OCI-LY7 (cell line): ENCODE measurements around the gene OR10A4. TPM values are rescaled to one million over a fixed set of nuclear protein-coding genes. Genes with fewer than 3 reads are reported as not detected.

ENCODE experiments used
- Bru-seq: library from RNA; stranded (reverse); fragments of 400-500 nt; gene quantifications from one replicate; lab custom pipeline; 2021; lab: Mats Ljungman, UMichigan
- BruChase-seq, 2 experiments: library from RNA; stranded (reverse); fragments of 400-500 nt; gene quantifications; one replicate each; lab custom pipeline; 2021; lab: Mats Ljungman, UMichigan
- BruUV-seq: library from RNA; stranded (reverse); fragments of 400-500 nt; replicated peaks from 2 replicates; lab custom pipeline; 2021; lab: Mats Ljungman, UMichigan
- CTCF ChIA-PET: fragments of 300-600 bp; sonication (Branson Sonifier 250); formaldehyde crosslinking; loops from one replicate; lab custom pipeline; 2022; ENCODE audit warnings: antibody characterized with exemption; ENCODE audit not compliant: unreplicated experiment; lab: Charles Lee
- POLR2A ChIA-PET: fragments of 300-600 bp; sonication (Branson Sonifier 250); formaldehyde crosslinking; loops from one replicate; lab custom pipeline; 2022; ENCODE audit warnings: antibody characterized with exemption; lab: Charles Lee
- DNase-seq: peaks from one replicate; pipeline ENCODE4 v3.0.0-alpha.2; 2015; ENCODE audit warnings: low spot score
- H2AFZ ChIP-seq: fragments of 200-600 bp; sonication (generic), shearing (Covaris generic); 2 replicates; pipeline ENCODE4 v1.6.1; 2014; ENCODE audit warnings: mild to moderate bottlenecking, antibody characterized with exemption, low read length, moderate library complexity
- H3K27ac ChIP-seq: fragments of 200-600 bp; sonication (generic); 2 replicates; pipeline ENCODE4 v1.5.1; 2014; ENCODE audit warnings: mixed run types, low read depth, mild to moderate bottlenecking, moderate library complexity, low read length, inconsistent platforms; ENCODE audit not compliant: poor library complexity, severe bottlenecking
- H3K36me3 ChIP-seq: fragments of 200-600 bp; sonication (generic); 2 replicates; pipeline ENCODE4 v1.6.1; 2014; ENCODE audit warnings: mild to moderate bottlenecking, antibody characterized with exemption, low read length, moderate library complexity, mixed read lengths; ENCODE audit not compliant: insufficient read depth
- H3K4me1 ChIP-seq: fragments of 200-600 bp; sonication (generic); 2 replicates; pipeline ENCODE4 v1.5.1; 2014; ENCODE audit warnings: mild to moderate bottlenecking, low read length; ENCODE audit not compliant: insufficient read depth, poor library complexity, severe bottlenecking
- H3K4me2 ChIP-seq: fragments of 200-600 bp; sonication (generic); 2 replicates; pipeline ENCODE4 v1.6.1; 2014; ENCODE audit warnings: mild to moderate bottlenecking, low read length
- H3K4me3 ChIP-seq: fragments of 200-600 bp; sonication (generic); 2 replicates; pipeline ENCODE4 v1.5.1; 2014; ENCODE audit warnings: mild to moderate bottlenecking, low read depth, low read length; ENCODE audit not compliant: poor library complexity, severe bottlenecking
- H3K79me2 ChIP-seq: fragments of 200-600 bp; sonication (generic); 2 replicates; pipeline ENCODE4 v1.6.1; 2016; ENCODE audit warnings: low read depth, mild to moderate bottlenecking, low read length, moderate library complexity, mixed read lengths; ENCODE audit not compliant: insufficient read depth
- H3K9me2 ChIP-seq: fragments of 200-600 bp; sonication (generic); 2 replicates; pipeline ENCODE4 v1.6.1; 2016; ENCODE audit warnings: mild to moderate bottlenecking, low read length, mixed read lengths; ENCODE audit not compliant: insufficient read depth
- H3K9me3 ChIP-seq: fragments of 200-600 bp; sonication (generic); 2 replicates; pipeline ENCODE4 v1.6.1; 2014; ENCODE audit warnings: mild to moderate bottlenecking, mixed run types, low read length, mixed read lengths
- H4K20me1 ChIP-seq: fragments of 200-600 bp; sonication (generic); 2 replicates; pipeline ENCODE4 v1.6.1; 2014; ENCODE audit warnings: mild to moderate bottlenecking, antibody characterized with exemption, low read length, moderate library complexity, mixed read lengths; ENCODE audit not compliant: insufficient read depth
- CTCF ChIP-seq: fragments of 200-600 bp; sonication (generic); conservative IDR thresholded peaks from 2 replicates; pipeline ENCODE4 v1.5.1; 2014; ENCODE audit warnings: mild to moderate bottlenecking, antibody characterized with exemption, low read length, moderate library complexity, mixed read lengths
- EZH2phosphoT487 ChIP-seq: fragments of 200-600 bp; sonication (generic); IDR thresholded peaks from 2 replicates; pipeline ENCODE4 v1.6.1; 2018; ENCODE audit warnings: low read depth, borderline replicate concordance, mild to moderate bottlenecking, mixed run types, antibody characterized with exemption, low read length, moderate library complexity, mixed read lengths
- intact Hi-C: fragments of 100-400 bp; cut with micrococcal nuclease; formaldehyde crosslinking; loops from one replicate; pipeline ENCODE4 v1.10.0; 2022; ENCODE audit not compliant: unreplicated experiment
- long read RNA-seq: library from polyadenylated mRNA; stranded (forward); transcript quantifications from one replicate; pipeline ENCODE4 v2.0.0, GENCODE V29; 2022
- total RNA-seq, 2 experiments: library from RNA; depleted of rRNA in 1 of 2; stranded (reverse); fragments of >200 nt in 1 of 2; shearing (Covaris generic) in 1 of 2; gene quantifications; 2 replicates each; pipeline ENCODE4 v1.2.3, GENCODE V29; 2014 to 2022

The OR10A4 gene, protein sequence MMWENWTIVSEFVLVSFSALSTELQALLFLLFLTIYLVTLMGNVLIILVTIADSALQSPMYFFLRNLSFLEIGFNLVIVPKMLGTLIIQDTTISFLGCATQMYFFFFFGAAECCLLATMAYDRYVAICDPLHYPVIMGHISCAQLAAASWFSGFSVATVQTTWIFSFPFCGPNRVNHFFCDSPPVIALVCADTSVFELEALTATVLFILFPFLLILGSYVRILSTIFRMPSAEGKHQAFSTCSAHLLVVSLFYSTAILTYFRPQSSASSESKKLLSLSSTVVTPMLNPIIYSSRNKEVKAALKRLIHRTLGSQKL
- total RNA-seq (2014; rRNA removed; shearing (Covaris generic)) (not detected in 2 replicates), total RNA-seq (2022) (not detected in 2 replicates), Bru-seq, nascent RNA (not detected), BruChase-seq, experiment 1, labeled RNA remaining after a 6-hour chase (not detected), BruChase-seq, experiment 2, labeled RNA remaining after a 2-hour chase (not detected)
- long read RNA-seq, result 0 reads

DNA sequence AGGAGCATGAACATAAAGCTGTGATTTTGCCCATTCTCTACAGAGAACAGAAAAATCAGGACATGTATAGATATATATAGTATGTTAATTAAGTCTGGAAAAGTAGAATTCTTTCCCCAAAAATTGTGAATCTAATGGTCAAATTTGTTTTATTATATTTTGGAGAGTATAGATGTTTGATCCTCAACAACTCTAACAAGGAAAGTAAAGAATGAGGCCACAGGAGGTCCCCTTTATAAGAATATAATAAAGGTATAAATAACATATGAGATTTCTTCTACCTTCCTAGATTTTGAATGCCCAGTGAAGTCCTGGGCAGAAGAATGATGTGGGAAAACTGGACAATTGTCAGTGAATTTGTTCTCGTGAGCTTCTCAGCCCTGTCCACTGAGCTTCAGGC is at the start of gene OR10A4:
OR10A4 (plus strand) TSS at position 301 of the 400 bp plus-strand sequence; CDS start at position 324, 23 bp downstream.
- Histone ChIP-seq H3K9me3 (no peaks in the 10 kb centered on the region), H3K4me1 (no peaks in the 10 kb centered on the region), H3K79me2 (no peaks in the 10 kb centered on the region), H3K27ac (no peak within 1 kb of the TSS), H3K4me3 (no peak within 1 kb of the TSS), H3K36me3 (no peaks in the 10 kb centered on the region), H3K9me2 (no peaks in the 10 kb centered on the region), H2AFZ (no peak within 1 kb of the TSS), H3K4me2 (no peak within 1 kb of the TSS), H4K20me1 (no peaks in the 10 kb centered on the region)
- no peak for DNase-seq
- ChIA-PET POLR2A (interaction anchor here (1.6 kb wide), 1 partner anchor 13 kb away, joined by 3 read pairs; no protein-coding TSS in a partner anchor), CTCF (no interaction called here)
- intact Hi-C loops, result no loop called here
- no TSS peak for BruUV-seq
- no peak for TF ChIP-seq EZH2phosphoT487
- TF ChIP-seq CTCF, result no peak

DNA sequence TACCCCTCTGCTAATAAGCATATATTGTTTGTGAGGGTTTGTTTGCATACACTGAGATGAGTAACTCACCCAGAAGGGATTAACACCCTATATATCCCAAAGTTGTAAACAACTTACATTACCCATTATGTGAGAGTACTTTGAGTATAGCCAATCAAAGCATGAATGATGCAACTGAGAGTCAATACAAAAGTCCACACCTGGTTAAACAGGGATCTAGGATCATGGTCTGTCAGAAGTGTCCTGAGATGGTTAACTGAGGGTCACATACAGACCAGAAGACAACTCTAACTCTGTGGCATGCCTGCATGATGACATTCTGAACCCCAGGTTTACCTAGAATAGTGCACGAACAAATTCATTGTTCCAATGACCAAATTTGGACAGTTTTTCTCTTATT is 48.3 kb upstream of the OR10A4 start:
- no peak overlapping the region for H3K27ac ChIP-seq
- intact Hi-C loops, result no loop called here
- ChIA-PET POLR2A (no interaction called here), CTCF (interaction anchor here (0.6 kb wide), 1 partner anchor 106 kb away, joined by 4 read pairs; no protein-coding TSS in a partner anchor)
- H3K79me2 ChIP-seq, result no peaks in the 10 kb centered on the region
- DNase-seq, result no peak
- H3K36me3 ChIP-seq, result no peaks in the 10 kb centered on the region
- H3K9me3 ChIP-seq, result no peaks in the 10 kb centered on the region
- no peaks in the 10 kb centered on the region for H3K9me2 ChIP-seq
- no TSS peak for BruUV-seq
- no peak overlapping the region for H3K4me2 ChIP-seq
- no peaks in the 10 kb centered on the region for H4K20me1 ChIP-seq
- no peak overlapping the region for H2AFZ ChIP-seq
- TF ChIP-seq EZH2phosphoT487 (no peak), CTCF (no peak)
- no peak overlapping the region for H3K4me3 ChIP-seq
- peaks cover 6% of the 10 kb centered on the region for H3K4me1 ChIP-seq

- no peaks in the 10 kb centered on the region for H3K9me2 ChIP-seq
- no peak overlapping the region for H3K4me2 ChIP-seq
- no peak overlapping the region for H2AFZ ChIP-seq
- DNase-seq, result no peak
- TF ChIP-seq EZH2phosphoT487, result no peak
- no peak for TF ChIP-seq CTCF
- no peaks in the 10 kb centered on the region for H3K79me2 ChIP-seq
- H3K36me3 ChIP-seq, result no peaks in the 10 kb centered on the region
- no peak overlapping the region for H3K27ac ChIP-seq
- H3K9me3 ChIP-seq, result no peaks in the 10 kb centered on the region
- ChIA-PET CTCF (no interaction called here), POLR2A (interaction anchor here (0.7 to 1.1 kb wide), 2 partner anchors 12 to 23 kb away, joined by 3 to 5 read pairs; partner anchors contain the start of gene OR10A5)
- peaks cover 6% of the 10 kb centered on the region for H3K4me1 ChIP-seq
- no peak overlapping the region for H3K4me3 ChIP-seq
- no peaks in the 10 kb centered on the region for H4K20me1 ChIP-seq
- no TSS peak for BruUV-seq
- intact Hi-C loops, result no loop called here
Observed at GRCh38 chr11:6833356-6833755, 43.1 kb upstream of the OR10A4 start.
